Endothelial cell of umbilical vein (primary cell): ENCODE measurements around the gene DCPS. TPM values are rescaled to one million over a fixed set of nuclear protein-coding genes. Genes with fewer than 3 reads are reported as not detected.

Experiments
- BruUV-seq: library from RNA; stranded (reverse); fragments of 400-500 nt; replicated peaks from 2 replicates; lab custom pipeline; 2021; lab: Mats Ljungman, UMichigan
- CTCF ChIA-PET: fragments of 300-600, 350-600 bp; sonication (Branson Sonifier 250); formaldehyde crosslinking; loops from one replicate; lab custom pipeline; 2021; ENCODE audit warnings: antibody characterized with exemption, inconsistent platforms; lab: Charles Lee
- POLR2A ChIA-PET: fragments of 300-600, 350-600 bp; sonication (Branson Sonifier 250); formaldehyde crosslinking; loops from one replicate; lab custom pipeline; 2021; ENCODE audit warnings: antibody characterized with exemption, inconsistent platforms; lab: Charles Lee
- DNase-seq: peaks from one replicate; pipeline ENCODE4 v3.0.0-alpha.2; 2011; ENCODE audit warnings: low read depth, low spot score
- FAIRE-seq: peaks from 2 replicates; lab custom pipeline; 2011; peaks lifted over from hg19 to GRCh38; lab: Jason Lieb, UNC
- H2AFZ ChIP-seq: 2 replicates; pipeline ENCODE4 v1.6.0; 2012; ENCODE audit warnings: low read depth, low read length, control low read depth, inconsistent platforms
- H3K27ac ChIP-seq: 2 replicates; pipeline ENCODE4 v1.5.1; 2011; ENCODE audit warnings: low read depth, mild to moderate bottlenecking, control low read depth, low read length, moderate library complexity; ENCODE audit not compliant: insufficient read depth
- H3K27me3 ChIP-seq, 2 experiments: 2 replicates each; pipeline versions ENCODE4 v1.6.0 to v1.6.1; 2011; ENCODE audit warnings: low read length in 2 of 2, mixed read lengths in 1 of 2; ENCODE audit not compliant: control insufficient read depth in 2 of 2, insufficient read depth in 2 of 2
- H3K36me3 ChIP-seq, 2 experiments: 2 replicates in 1 of 2; 3 replicates in 1 of 2; pipeline ENCODE4 v1.5.1; 2011; ENCODE audit warnings: low read length in 2 of 2, mild to moderate bottlenecking in 1 of 2, moderate library complexity in 1 of 2; ENCODE audit not compliant: control insufficient read depth in 2 of 2, insufficient read depth in 2 of 2; ENCODE audit errors: extremely low read depth in 1 of 2
- H3K4me1 ChIP-seq: 3 replicates; pipeline ENCODE4 v1.5.1; 2011; ENCODE audit warnings: mild to moderate bottlenecking, low read length; ENCODE audit not compliant: control insufficient read depth, insufficient read depth; ENCODE audit errors: extremely low read depth
- H3K4me2 ChIP-seq: 2 replicates; pipeline ENCODE4 v1.6.1; 2011; ENCODE audit warnings: low read length, control low read depth, mixed read lengths; ENCODE audit not compliant: insufficient read depth
- H3K4me3 ChIP-seq, 3 experiments: fragments of 200-600 bp in 1 of 3; sonication (generic), shearing (Covaris generic) in 1 of 3; replicated peaks in 1 of 3; 2 replicates each; pipeline ENCODE4 v1.5.1; 2011 to 2016; ENCODE audit warnings: control low read depth in 3 of 3, low read length in 3 of 3, mild to moderate bottlenecking in 2 of 3, inconsistent platforms in 1 of 3, low read depth in 1 of 3, moderate library complexity in 1 of 3; ENCODE audit not compliant: insufficient read depth in 1 of 3
- H3K79me2 ChIP-seq: 2 replicates; pipeline ENCODE4 v1.6.0; 2012; ENCODE audit warnings: low read length, inconsistent platforms; ENCODE audit not compliant: control insufficient read depth, insufficient read depth
- H3K9ac ChIP-seq: replicated peaks from 2 replicates; pipeline ENCODE3; 2011; ENCODE audit warnings: low read length, control low read depth; ENCODE audit not compliant: insufficient read depth; ENCODE audit errors: extremely low read depth
- H3K9me1 ChIP-seq: replicated peaks from 3 replicates; pipeline ENCODE4 v1.6.0; 2011; ENCODE audit warnings: mild to moderate bottlenecking, low read length; ENCODE audit not compliant: control insufficient read depth, insufficient read depth; ENCODE audit errors: extremely low read depth
- H3K9me3 ChIP-seq: replicated peaks from 2 replicates; pipeline ENCODE4 v1.5.1; 2012; ENCODE audit warnings: low read length, inconsistent platforms; ENCODE audit not compliant: control insufficient read depth, insufficient read depth
- H4K20me1 ChIP-seq: replicated peaks from 2 replicates; pipeline ENCODE3; 2011; ENCODE audit warnings: mild to moderate bottlenecking, low read length; ENCODE audit not compliant: control insufficient read depth, insufficient read depth; ENCODE audit errors: extremely low read depth
- CTCF ChIP-seq, 2 donors: IDR thresholded peaks; 1 replicate in 1 of 2; 2 replicates in 1 of 2; pipeline ENCODE4 v1.5.1; 2011; ENCODE audit warnings: low read length in 2 of 2, mild to moderate bottlenecking in 2 of 2, moderate library complexity in 2 of 2, control low read depth in 1 of 2, inconsistent platforms in 1 of 2, low read depth in 1 of 2; ENCODE audit not compliant: insufficient read depth in 1 of 2; ENCODE audit errors: extremely low read depth in 1 of 2
- EZH2 ChIP-seq: IDR thresholded peaks from 2 replicates; pipeline ENCODE4 v1.6.1; 2012; ENCODE audit warnings: borderline replicate concordance, low read depth, mild to moderate bottlenecking, moderate library complexity, low read length, inconsistent platforms; ENCODE audit not compliant: severe bottlenecking
- GATA2 ChIP-seq: IDR thresholded peaks from 2 replicates; pipeline ENCODE4 v1.7.0; 2011; ENCODE audit warnings: low read depth, mild to moderate bottlenecking, moderate library complexity, mixed read lengths, low read length; ENCODE audit not compliant: insufficient read length, insufficient read depth
- JUN ChIP-seq: IDR thresholded peaks from 2 replicates; pipeline ENCODE4 v1.6.1; 2011; ENCODE audit warnings: borderline replicate concordance, low read depth; ENCODE audit not compliant: insufficient read length, insufficient read depth
- POLR2A ChIP-seq: IDR thresholded peaks from 2 replicates; pipeline ENCODE4 v1.6.1; 2012; ENCODE audit warnings: low read depth, mild to moderate bottlenecking, control low read depth, low read length
- POLR2AphosphoS5 ChIP-seq: IDR thresholded peaks from 2 replicates; pipeline ENCODE4 v1.6.1; 2012; ENCODE audit warnings: low read depth, mild to moderate bottlenecking, control low read depth, low read length, moderate library complexity; ENCODE audit not compliant: insufficient read depth
- dilution Hi-C: fragments of 300-500 bp; cut with MboI; formaldehyde crosslinking; loops from one replicate; pipeline ENCODE4 v1.15.0; 2019; ENCODE audit warnings: low sequenced_read_pairs; ENCODE audit not compliant: extremely low pct_ligation_motif_present
- intact Hi-C: fragments of 100-400 bp; cut with micrococcal nuclease; formaldehyde crosslinking; loops from one replicate; pipeline ENCODE4 v1.10.0; 2022
- polyA plus RNA-seq, 4 experiments: library from polyadenylated mRNA; depleted of rRNA in 3 of 4; stranded (reverse) in 3 of 4; unstranded in 1 of 4; fragments of >200 nt; gene quantifications; 2 replicates each; pipeline versions ENCODE4 v1.2.1 to v1.2.3, GENCODE V29; 2011 to 2012; ENCODE audit warnings: missing spikeins in 1 of 4
- total RNA-seq: library from RNA; stranded (reverse); gene quantifications from 2 replicates; pipeline ENCODE4 v1.2.3, GENCODE V29; 2021
- TF ChIP-seq, protein P1 (sequence below): IDR thresholded peaks from 2 replicates; pipeline ENCODE4 v1.6.1; 2011; ENCODE audit not compliant: insufficient read depth, insufficient read length

Gene DCPS
- total and polyA plus RNA-seq, 2 donors (not counting 3 experiments of a cell fraction or from before 2014, with no cell fraction given): 19.6 to 36.0 TPM

DNA sequence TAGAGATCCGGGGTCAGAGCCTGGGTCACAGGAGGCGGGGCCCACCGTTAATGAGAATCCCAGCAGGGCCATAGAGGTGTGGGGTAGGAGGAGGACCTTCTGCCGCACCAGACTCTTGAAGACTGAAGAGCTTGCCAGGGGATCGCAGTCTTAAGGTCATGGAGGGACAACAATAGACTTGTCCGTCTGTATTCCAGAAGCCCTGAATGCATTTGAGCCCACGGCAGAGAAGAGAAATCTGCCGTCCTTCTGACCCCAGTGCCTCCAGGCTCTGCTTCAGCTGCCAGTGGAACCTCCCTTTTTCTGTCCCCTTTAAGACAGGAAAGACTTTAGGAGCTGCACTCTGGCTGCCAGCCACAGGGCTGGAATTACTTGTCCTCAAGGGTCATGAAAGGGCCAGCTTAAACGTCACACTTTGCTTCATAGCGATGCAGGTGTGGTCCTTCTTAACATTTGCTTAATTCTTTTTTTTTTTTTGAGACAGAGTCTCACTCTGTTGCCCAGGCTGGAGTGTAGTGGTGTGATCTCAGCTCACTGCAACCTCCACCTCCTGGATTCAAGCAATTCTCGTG is 36.1 kb downstream of the DCPS start:
- Histone ChIP-seq H3K79me2 (no peaks in the 10 kb centered on the region), H3K4me1 (peaks cover 54% of the 10 kb centered on the region), H3K27me3 (no peaks in the 10 kb centered on the region), H4K20me1 (no peaks in the 10 kb centered on the region), H3K36me3 (no peaks in the 10 kb centered on the region), H3K9ac (no peak overlapping the region), H3K4me3 (no peak overlapping the region), H2AFZ (no peak overlapping the region), H3K9me1 (no peaks in the 10 kb centered on the region), H3K27ac (no peak overlapping the region), H3K4me2 (no peak overlapping the region), H3K9me3 (no peaks in the 10 kb centered on the region)
- TF ChIP-seq EZH2: no peak
- TF ChIP-seq POLR2A: no peak
- TF ChIP-seq CTCF (IDR thresholded peaks at IDR 0.05; ENCODE audit: extremely low read depth in 1 of 2, insufficient read depth in 1 of 2, low read depth in 1 of 2, low read length in 2 of 2): no peak
- no peak for TF ChIP-seq GATA2
- TF ChIP-seq POLR2AphosphoS5: no peak
- TF ChIP-seq, protein P1, sequence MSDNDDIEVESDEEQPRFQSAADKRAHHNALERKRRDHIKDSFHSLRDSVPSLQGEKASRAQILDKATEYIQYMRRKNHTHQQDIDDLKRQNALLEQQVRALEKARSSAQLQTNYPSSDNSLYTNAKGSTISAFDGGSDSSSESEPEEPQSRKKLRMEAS: no peak
- no peak for TF ChIP-seq JUN
- intact Hi-C loops: no loop called here
- POLR2A ChIA-PET: interaction anchor here (0.8 to 1.0 kb wide), 2 partner anchors 9 to 14 kb away, joined by 3 to 4 read pairs; no protein-coding TSS in a partner anchor
- CTCF ChIA-PET: interaction anchor here (1.0 to 2.1 kb wide), 2 partner anchors 29 to 141 kb away, joined by 3 to 9 read pairs; no protein-coding TSS in a partner anchor
- dilution Hi-C loops: no loop called here
- BruUV-seq: no TSS peak
- no peak for FAIRE-seq
- no peak for DNase-seq
